Measurements from ENCODE around the gene WDFY4. TPM values are rescaled to one million over a fixed set of nuclear protein-coding genes. Genes with fewer than 3 reads are reported as not detected.

WDFY4 gene
- total RNA-seq, 1 donor from 2014 or later = not detected

GRCh38 chr10:48973065-48973464 lies 288.4 kb downstream of the WDFY4 start:
- peaks cover 2% of the 10 kb centered on the region for H3K27me3 Mint-ChIP-seq (ENCODE audit: insufficient read depth, low read depth)
- Histone ChIP-seq H3K27me3 (no peaks in the 10 kb centered on the region), H3F3A (ENCODE audit: low read depth) (no peaks in the 10 kb centered on the region), H3K9ac (no peak overlapping the region), H3K79me2 (ENCODE audit: low read depth) (no peaks in the 10 kb centered on the region), H3K9me3 (ENCODE audit: low read depth) (no peaks in the 10 kb centered on the region), H3K36me3 (no peaks in the 10 kb centered on the region), H3K27ac (no peak overlapping the region), H3K4me2 (no peak overlapping the region), H2AFZ (replicated peaks) (no peak overlapping the region), H3K4me3 (no peak overlapping the region), H4K20me1 (ENCODE audit: low read depth) (no peaks in the 10 kb centered on the region), H3K4me1 (no peaks in the 10 kb centered on the region)
- no peaks in the 10 kb centered on the region for H3K36me3 Mint-ChIP-seq
- TF ChIP-seq CTCF (IDR thresholded peaks at IDR 0.05) (no peak), EZH2phosphoT487 (IDR thresholded peaks at IDR 0.05) (no peak)
- H3K27ac Mint-ChIP-seq = no peak overlapping the region
- H3K4me3 Mint-ChIP-seq = no peak overlapping the region
- no peak for DNase-seq (ENCODE audit: low spot score)
- H3K9me3 Mint-ChIP-seq = peaks cover 2% of the 10 kb centered on the region
- H3K4me1 Mint-ChIP-seq = no peaks in the 10 kb centered on the region

GRCh38 chr10:48974510-48975156 lies 290.0 kb downstream of the WDFY4 start:
- no peak for DNase-seq (ENCODE audit: low spot score)
- no peak overlapping the region for H3K27ac Mint-ChIP-seq
- H3K36me3 Mint-ChIP-seq = no peaks in the 10 kb centered on the region
- H3K4me3 ChIP-seq = no peak overlapping the region
- no peaks in the 10 kb centered on the region for H3K9me3 ChIP-seq (ENCODE audit: low read depth)
- no peak overlapping the region for H3K4me3 Mint-ChIP-seq
- no peaks in the 10 kb centered on the region for H4K20me1 ChIP-seq (ENCODE audit: low read depth)
- no peak overlapping the region for H2AFZ ChIP-seq (replicated peaks)
- H3K27ac ChIP-seq = no peak overlapping the region
- no peaks in the 10 kb centered on the region for H3K79me2 ChIP-seq (ENCODE audit: low read depth)
- H3K9me3 Mint-ChIP-seq = peaks cover 2% of the 10 kb centered on the region
- no peaks in the 10 kb centered on the region for H3K4me1 ChIP-seq
- no peak for TF ChIP-seq EZH2phosphoT487 (IDR thresholded peaks at IDR 0.05)
- no peak for TF ChIP-seq CTCF (IDR thresholded peaks at IDR 0.05)
- no peak for TF ChIP-seq EZH2 (IDR thresholded peaks at IDR 0.05)
- no peaks in the 10 kb centered on the region for H3K4me1 Mint-ChIP-seq
- peaks cover 5% of the 10 kb centered on the region for H3K27me3 Mint-ChIP-seq (ENCODE audit: insufficient read depth, low read depth)
- no peak overlapping the region for H3K4me2 ChIP-seq
- H3K27me3 ChIP-seq = no peaks in the 10 kb centered on the region
- no peaks in the 10 kb centered on the region for H3F3A ChIP-seq (ENCODE audit: low read depth)
- no peaks in the 10 kb centered on the region for H3K36me3 ChIP-seq
- no peak overlapping the region for H3K9ac ChIP-seq

GRCh38 chr10:48976196-48976595 lies 291.5 kb downstream of the WDFY4 start:
- Mint-ChIP-seq H3K27me3 (ENCODE audit: insufficient read depth, low read depth) (peaks cover 7% of the 10 kb centered on the region), H3K27ac (no peak overlapping the region), H3K4me1 (no peaks in the 10 kb centered on the region), H3K4me3 (no peak overlapping the region), H3K9me3 (peaks cover 2% of the 10 kb centered on the region), H3K36me3 (no peaks in the 10 kb centered on the region)
- no peak overlapping the region for H3K4me3 ChIP-seq
- H3K9ac ChIP-seq = no peak overlapping the region
- H3K27ac ChIP-seq = no peak overlapping the region
- no peak overlapping the region for H2AFZ ChIP-seq (replicated peaks)
- no peaks in the 10 kb centered on the region for H3K9me3 ChIP-seq (ENCODE audit: low read depth)
- H3K4me1 ChIP-seq = no peaks in the 10 kb centered on the region
- no peak overlapping the region for H3K4me2 ChIP-seq
- H3K27me3 ChIP-seq = no peaks in the 10 kb centered on the region
- no peaks in the 10 kb centered on the region for H4K20me1 ChIP-seq (ENCODE audit: low read depth)
- no peaks in the 10 kb centered on the region for H3F3A ChIP-seq (ENCODE audit: low read depth)
- H3K36me3 ChIP-seq = no peaks in the 10 kb centered on the region
- TF ChIP-seq EZH2phosphoT487 (IDR thresholded peaks at IDR 0.05) (no peak), CTCF (IDR thresholded peaks at IDR 0.05) (peak; percentile 32)
- peak; percentile 27 for DNase-seq (ENCODE audit: low spot score)
- no peaks in the 10 kb centered on the region for H3K79me2 ChIP-seq (ENCODE audit: low read depth)
